Midbrain (tissue), 1 donor: Measurements from ENCODE around the gene PRPF40B.

ENCODE experiments used
- DNase-seq: peaks from one replicate; lab custom pipeline; 2025; lab: John Stamatoyannopoulos, UW

PRPF40B gene

GRCh38 chr12:49658276-49658675, 34.9 kb downstream of the PRPF40B start:
- DNase-seq: no peak

DNA sequence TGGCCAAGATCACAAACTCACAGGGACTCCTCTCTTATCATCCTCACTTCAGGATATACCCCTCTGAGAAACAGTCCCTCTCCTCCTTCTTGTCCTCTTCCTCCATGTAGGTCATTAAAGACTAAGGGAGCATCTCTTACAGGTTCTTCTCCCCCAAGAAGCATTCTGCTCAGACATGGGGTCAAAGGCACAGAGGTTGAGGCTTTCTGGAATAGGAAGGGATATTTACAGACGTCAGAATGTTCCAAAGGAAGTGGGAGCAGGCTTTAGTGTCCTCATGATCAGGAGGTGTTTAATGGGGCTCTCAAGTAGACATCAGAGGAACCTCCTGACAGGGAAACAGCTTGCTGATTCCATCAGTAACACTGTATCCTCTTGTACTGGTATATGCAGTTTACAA, 36.4 kb downstream of the PRPF40B start:
- no peak for DNase-seq

DNA sequence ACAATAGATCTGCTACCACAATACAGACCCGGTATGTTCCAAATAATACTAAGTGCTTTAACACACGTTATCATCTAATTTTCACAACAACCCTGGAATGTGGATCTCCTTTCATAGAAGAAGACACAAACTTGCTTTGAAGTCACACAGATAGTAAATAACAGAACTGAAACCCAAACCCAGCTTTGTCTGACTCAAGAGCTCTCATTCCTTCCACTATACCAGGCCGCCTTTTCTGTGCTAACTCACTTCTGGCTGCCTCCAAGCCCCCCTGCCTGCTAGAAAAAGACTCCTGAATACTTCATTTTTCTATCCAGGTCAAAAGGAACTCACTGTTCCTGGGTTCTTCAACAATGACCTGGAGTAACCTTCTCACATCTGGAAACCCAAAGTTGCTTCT, 37.8 kb downstream of the PRPF40B start:
- DNase-seq: no peak

DNA sequence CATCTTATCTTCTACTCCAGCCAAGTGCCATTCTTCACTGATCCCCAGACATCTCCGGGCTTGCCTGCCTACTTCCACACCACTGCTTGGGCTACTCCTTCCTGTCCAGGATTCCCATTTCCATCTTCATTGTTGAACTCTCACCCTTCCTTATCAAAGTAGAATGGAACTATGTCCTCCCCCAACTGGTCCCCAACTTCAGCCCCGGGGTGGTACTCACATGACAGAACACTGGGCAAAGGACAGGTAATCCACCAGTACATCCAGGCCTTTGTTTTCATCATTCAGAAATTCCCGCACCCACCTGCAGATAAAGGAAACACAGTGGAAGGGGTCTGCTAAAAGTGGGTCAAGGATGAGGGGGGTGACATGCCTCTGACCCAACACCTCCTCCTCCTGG, 38.4 kb downstream of the PRPF40B start:
- no peak for DNase-seq

- peak; percentile 53 for DNase-seq
Measured at GRCh38 chr12:49662998-49663843, 39.9 kb downstream of the PRPF40B start.

GRCh38 chr12:49664167-49664566, 40.8 kb downstream of the PRPF40B start:
- DNase-seq: no peak

- DNase-seq: no peak
Measured at GRCh38 chr12:49664591-49665239, 41.4 kb downstream of the PRPF40B start.

DNA sequence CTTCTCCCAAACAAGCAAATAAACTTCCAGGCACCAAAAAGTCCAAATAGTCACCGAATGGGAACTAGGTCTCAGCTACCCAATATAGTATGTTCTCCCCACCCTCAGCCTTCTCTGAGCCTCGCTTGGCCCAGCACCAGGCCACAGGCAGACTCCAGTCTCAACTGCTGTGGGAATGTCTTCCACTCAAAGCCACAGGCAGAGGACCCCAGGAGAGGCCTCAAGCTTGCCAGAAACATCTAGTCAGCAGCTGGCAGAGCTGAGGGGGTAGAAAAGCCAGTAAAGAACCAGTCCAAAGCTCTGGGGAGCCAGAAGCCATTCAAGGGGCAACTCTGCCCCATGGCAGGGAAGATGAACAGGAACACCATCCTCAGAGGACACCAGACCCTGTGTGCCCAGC, 42.0 kb downstream of the PRPF40B start:
- DNase-seq: peak; percentile 21

GRCh38 chr12:49666176-49666575, 42.8 kb downstream of the PRPF40B start:
- no peak for DNase-seq

GRCh38 chr12:49667325-49668090, 44.1 kb downstream of the PRPF40B start:
- no peak for DNase-seq

DNA sequence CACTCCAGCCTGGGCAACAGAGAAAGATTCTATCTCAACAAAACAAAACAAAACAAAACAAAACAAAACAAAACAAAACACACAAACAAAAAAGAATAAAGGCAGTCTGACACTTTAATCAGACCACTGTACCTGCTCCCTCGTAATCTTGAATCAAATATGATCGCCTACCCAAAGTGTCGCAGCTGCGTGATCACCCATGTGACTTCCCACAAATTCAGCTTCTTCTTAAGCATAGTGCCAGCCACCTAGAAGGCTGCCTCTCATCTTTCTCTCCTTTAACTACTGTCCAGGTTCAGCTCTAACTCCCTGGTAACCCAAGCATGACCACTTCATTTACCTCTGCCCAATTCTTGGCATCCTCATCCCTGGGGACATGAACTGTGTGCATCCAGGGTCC, 46.4 kb downstream of the PRPF40B start:
- no peak for DNase-seq

GRCh38 chr12:49671031-49671765, 47.8 kb downstream of the PRPF40B start:
- no peak for DNase-seq

GRCh38 chr12:49672301-49673217, 49.2 kb downstream of the PRPF40B start:
- DNase-seq: peak; percentile 31

- peak; percentile 97 for DNase-seq
Measured at GRCh38 chr12:49673446-49674317, 50.3 kb downstream of the PRPF40B start.

DNA sequence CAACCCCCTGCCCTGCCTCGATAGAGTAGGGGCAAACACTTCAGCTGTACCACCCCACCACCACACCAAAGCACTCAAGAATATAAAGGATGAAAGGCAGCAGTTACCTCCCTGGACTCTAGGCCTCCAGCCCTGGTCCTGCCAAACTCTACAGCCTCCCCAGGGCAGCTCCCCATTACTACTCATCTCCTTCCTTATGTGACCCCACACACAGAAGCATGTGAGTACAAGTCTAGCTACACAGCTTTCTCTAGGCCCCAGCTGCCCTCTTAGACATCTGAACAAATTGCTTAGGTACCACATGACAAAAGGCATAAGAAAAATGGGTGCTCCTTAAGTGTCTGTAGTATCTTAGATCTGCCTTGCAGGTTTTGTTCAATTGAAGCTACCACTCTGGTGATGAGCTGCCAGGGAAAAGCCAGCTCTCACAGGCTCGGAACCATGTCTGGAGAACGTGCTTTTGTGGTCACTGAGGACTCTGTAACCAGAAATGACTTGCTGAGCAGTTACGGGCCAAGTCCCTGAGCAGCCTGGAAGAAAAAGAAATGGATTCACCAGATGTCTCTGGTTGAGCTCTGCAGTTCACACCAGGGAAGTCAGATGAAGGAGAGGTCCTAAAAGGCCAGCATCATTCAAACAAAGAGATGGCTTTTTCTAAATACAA, 51.1 kb downstream of the PRPF40B start:
- no peak for DNase-seq

- DNase-seq: no peak
Measured at GRCh38 chr12:49675137-49675536, 51.8 kb downstream of the PRPF40B start.

GRCh38 chr12:49678711-49679110, 55.4 kb downstream of the PRPF40B start:
- no peak for DNase-seq

DNA sequence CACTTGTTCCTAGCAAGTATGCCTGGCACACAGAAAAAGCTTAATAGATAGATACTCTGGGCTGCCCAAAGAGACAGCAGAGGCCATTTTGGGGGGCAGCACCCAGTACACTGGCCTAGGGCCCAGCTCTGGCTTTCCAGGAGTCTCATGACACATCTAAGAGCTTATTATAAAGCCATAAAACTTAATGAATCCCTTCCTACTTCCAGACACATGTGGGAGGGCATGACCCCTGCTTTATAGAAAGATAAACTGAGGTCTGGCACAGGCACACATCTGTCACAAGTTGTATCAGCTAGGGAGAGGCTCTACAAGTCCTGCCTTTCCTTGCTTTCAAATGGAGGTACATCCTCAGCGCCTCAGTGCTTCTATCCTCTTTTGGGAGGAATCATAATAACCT, 56.7 kb downstream of the PRPF40B start:
- DNase-seq: no peak

DNA sequence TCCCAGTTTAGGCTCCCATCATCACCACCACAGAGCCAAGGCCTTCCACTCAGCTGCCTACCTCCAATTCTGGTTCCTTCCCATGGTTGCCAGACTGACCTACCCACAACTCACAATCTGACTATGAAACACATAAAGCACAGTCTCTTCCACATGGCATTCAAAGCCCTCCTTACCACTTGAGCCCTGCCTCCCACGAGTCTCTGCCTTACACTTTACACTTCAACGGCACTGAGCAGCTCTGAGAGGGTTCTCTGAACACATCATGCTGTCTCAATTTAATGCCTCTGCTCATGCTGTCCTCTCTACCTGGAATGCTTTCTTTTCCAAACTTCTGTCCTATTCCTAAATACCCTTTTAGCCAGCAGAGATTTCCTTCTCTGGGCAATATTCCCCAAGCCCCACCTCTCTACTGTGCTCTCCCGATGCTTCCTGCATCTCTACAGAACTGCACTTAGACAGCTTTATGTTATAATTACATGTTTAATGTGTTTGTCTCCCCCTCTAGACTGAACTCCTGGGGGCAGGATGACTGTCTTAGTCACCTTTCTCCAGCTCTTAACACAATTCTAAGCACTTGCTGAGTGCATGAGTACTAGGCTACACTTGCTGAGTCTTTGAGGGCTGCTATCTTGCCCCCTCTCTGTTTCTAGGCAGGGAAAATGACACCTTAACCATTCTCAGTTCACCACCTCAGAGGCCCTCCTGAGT, 60.4 kb downstream of the PRPF40B start:
- DNase-seq: no peak
